H1 (cell line): ENCODE results near the gene GSG1L. TPM values are rescaled to one million over a fixed set of nuclear protein-coding genes. Genes with fewer than 3 reads are reported as not detected.

Experiments
- CTCF ChIA-PET: fragments of 300-600 bp; sonication (Branson Sonifier 250); formaldehyde crosslinking; loops from one replicate; lab custom pipeline; 2021; ENCODE audit not compliant: partially characterized antibody; lab: Charles Lee
- POLR2A ChIA-PET: fragments of 300-600 bp; sonication (Branson Sonifier 250); formaldehyde crosslinking; loops from one replicate; lab custom pipeline; 2021; ENCODE audit warnings: inconsistent platforms; ENCODE audit not compliant: partially characterized antibody; lab: Charles Lee
- DNase-seq, 2 experiments: peaks; one replicate each; pipeline versions ENCODE4 v3.0.0 to v3.0.0-alpha.2; 2010 to 2022; ENCODE audit warnings: low spot score in 2 of 2, low read depth in 1 of 2, mixed read lengths in 1 of 2
- FAIRE-seq: peaks from 2 replicates; lab custom pipeline; 2011; peaks lifted over from hg19 to GRCh38; lab: Jason Lieb, UNC
- H2AFZ ChIP-seq: 2 replicates; pipeline ENCODE4 v1.8.1; 2012; ENCODE audit warnings: low read length, inconsistent platforms
- H2AK5ac ChIP-seq: 2 replicates; pipeline ENCODE4 v1.6.1; 2013; ENCODE audit warnings: low read depth, low read length
- H2BK120ac ChIP-seq: replicated peaks from 2 replicates; pipeline ENCODE3; 2013; ENCODE audit warnings: low read depth, low read length, inconsistent platforms
- H2BK12ac ChIP-seq: 2 replicates; pipeline ENCODE4 v1.6.1; 2013; ENCODE audit warnings: low read depth, low read length
- H2BK15ac ChIP-seq: 2 replicates; pipeline ENCODE4 v1.6.1; 2013; ENCODE audit warnings: low read length
- H2BK20ac ChIP-seq: 2 replicates; pipeline ENCODE4 v1.6.1; 2013; ENCODE audit warnings: low read length
- H2BK5ac ChIP-seq: 2 replicates; pipeline ENCODE4 v1.6.1; 2013; ENCODE audit warnings: low read depth, low read length
- H3K14ac ChIP-seq: 2 replicates; pipeline ENCODE4 v1.6.1; 2013; ENCODE audit warnings: inconsistent platforms; ENCODE audit not compliant: insufficient read length
- H3K18ac ChIP-seq: 2 replicates; pipeline ENCODE4 v1.6.1; 2013; ENCODE audit warnings: low read length; ENCODE audit errors: extremely low read depth
- H3K23ac ChIP-seq: 2 replicates; pipeline ENCODE4 v1.6.1; 2013; ENCODE audit warnings: inconsistent platforms; ENCODE audit not compliant: insufficient read length
- H3K23me2 ChIP-seq: 2 replicates; pipeline ENCODE4 v1.6.1; 2013; ENCODE audit warnings: low read depth, low read length
- H3K27ac ChIP-seq: 2 replicates; pipeline ENCODE4 v1.6.1; 2011; ENCODE audit warnings: low read depth, low read length, inconsistent platforms
- H3K27me3 ChIP-seq, 4 experiments: replicated peaks in 1 of 4; 1 replicate in 1 of 4; 2 replicates in 3 of 4; pipeline versions ENCODE4 v1.6.1 to v1.8.1; 2011 to 2013; ENCODE audit warnings: low read length in 3 of 4, mild to moderate bottlenecking in 3 of 4, inconsistent platforms in 2 of 4, mixed read lengths in 2 of 4, moderate library complexity in 1 of 4; ENCODE audit not compliant: control insufficient read depth in 3 of 4, insufficient read depth in 3 of 4; ENCODE audit errors: extremely low read depth in 1 of 4
- H3K36me3 ChIP-seq, 4 experiments: 2 replicates each; pipeline versions ENCODE4 v1.6.1 to v1.8.1; 2011 to 2013; ENCODE audit warnings: mild to moderate bottlenecking in 4 of 4, low read length in 3 of 4, moderate library complexity in 2 of 4, control low read depth in 1 of 4, inconsistent platforms in 1 of 4; ENCODE audit not compliant: insufficient read depth in 4 of 4, control insufficient read depth in 2 of 4
- H3K4ac ChIP-seq: replicated peaks from 2 replicates; pipeline ENCODE3; 2013; ENCODE audit warnings: low read length, low read depth, mixed read lengths, inconsistent platforms; ENCODE audit not compliant: insufficient read length
- H3K4me1 ChIP-seq, 4 experiments: replicated peaks in 1 of 4; 1 replicate in 1 of 4; 2 replicates in 3 of 4; pipeline versions ENCODE4 v1.6.1 to v1.8.1; 2011 to 2013; ENCODE audit warnings: low read length in 3 of 4, inconsistent platforms in 2 of 4, mixed read lengths in 1 of 4; ENCODE audit not compliant: insufficient read depth in 4 of 4, control insufficient read depth in 3 of 4
- H3K4me2 ChIP-seq, 2 experiments: 2 replicates each; pipeline versions ENCODE4 v1.6.1 to v1.8.1; 2011 to 2013; ENCODE audit warnings: low read depth in 2 of 2, low read length in 2 of 2, control low read depth in 1 of 2, inconsistent platforms in 1 of 2, mild to moderate bottlenecking in 1 of 2; ENCODE audit not compliant: insufficient read depth in 1 of 2
- H3K4me3 ChIP-seq, 4 experiments: fragments of 200-600, 300-600 bp in 1 of 4; sonication (generic), shearing (Covaris generic), sonication (Bioruptor Twin) in 1 of 4; 2 replicates each; pipeline versions ENCODE4 v1.5.1 to v1.8.1; 2011 to 2016; ENCODE audit warnings: low read length in 4 of 4, low read depth in 3 of 4, control low read depth in 2 of 4, inconsistent platforms in 2 of 4, mild to moderate bottlenecking in 2 of 4, mixed read lengths in 1 of 4, moderate library complexity in 1 of 4; ENCODE audit not compliant: insufficient read depth in 2 of 4; ENCODE audit errors: extremely low read depth in 1 of 4
- H3K56ac ChIP-seq: replicated peaks from 2 replicates; pipeline ENCODE3; 2013; ENCODE audit warnings: low read depth, mild to moderate bottlenecking, mixed read lengths, low read length, inconsistent platforms; ENCODE audit not compliant: insufficient read length
- H3K79me1 ChIP-seq: 2 replicates; pipeline ENCODE4 v1.6.1; 2013; ENCODE audit warnings: low read depth, low read length, control low read depth
- H3K79me2 ChIP-seq, 2 experiments: 2 replicates each; pipeline versions ENCODE4 v1.6.1 to v1.8.1; 2012 to 2013; ENCODE audit warnings: low read length in 2 of 2, mild to moderate bottlenecking in 2 of 2, inconsistent platforms in 1 of 2; ENCODE audit not compliant: insufficient read depth in 2 of 2, control insufficient read depth in 1 of 2
- H3K9ac ChIP-seq, 4 experiments: replicated peaks in 1 of 4; 1 replicate in 1 of 4; 2 replicates in 3 of 4; pipeline versions ENCODE4 v1.6.1 to v1.8.1; 2011 to 2013; ENCODE audit warnings: low read depth in 3 of 4, low read length in 3 of 4, control low read depth in 2 of 4, mild to moderate bottlenecking in 2 of 4, moderate library complexity in 2 of 4, inconsistent platforms in 1 of 4; ENCODE audit errors: extremely low read depth in 1 of 4
- H3K9me3 ChIP-seq, 2 experiments: 2 replicates each; pipeline versions ENCODE4 v1.6.1 to v1.8.1; 2012 to 2013; ENCODE audit warnings: mild to moderate bottlenecking in 2 of 2, moderate library complexity in 2 of 2, control low read depth in 1 of 2, inconsistent platforms in 1 of 2, low read depth in 1 of 2, low read length in 1 of 2, mixed read lengths in 1 of 2; ENCODE audit not compliant: insufficient read depth in 2 of 2
- H4K20me1 ChIP-seq, 2 experiments: replicated peaks in 1 of 2; 2 replicates each; pipeline versions ENCODE3 to v1.8.1; 2011 to 2013; ENCODE audit warnings: inconsistent platforms in 2 of 2, low read length in 2 of 2, mild to moderate bottlenecking in 1 of 2; ENCODE audit not compliant: insufficient read depth in 2 of 2, control insufficient read depth in 1 of 2
- H4K5ac ChIP-seq: 2 replicates; pipeline ENCODE4 v1.6.1; 2013; ENCODE audit warnings: low read length, low read depth, mixed read lengths, inconsistent platforms; ENCODE audit not compliant: insufficient read length
- H4K8ac ChIP-seq: 2 replicates; pipeline ENCODE4 v1.8.0; 2013; ENCODE audit warnings: mild to moderate bottlenecking, moderate library complexity, low read length, inconsistent platforms; ENCODE audit not compliant: insufficient read depth; ENCODE audit errors: extremely low read depth
- H4K91ac ChIP-seq: replicated peaks from 2 replicates; pipeline ENCODE3; 2013; ENCODE audit warnings: low read length, mixed read lengths, inconsistent platforms; ENCODE audit not compliant: insufficient read length
- ASH2L ChIP-seq: fragments of 200-600, 300-600 bp; sonication (generic); IDR thresholded peaks from one replicate; pipeline ENCODE4 v1.7.1; 2017; ENCODE audit warnings: low read length
- BRCA1 ChIP-seq: IDR thresholded peaks from 2 replicates; pipeline ENCODE4 v1.6.1; 2012; ENCODE audit warnings: low read depth, low read length, improper control_type of control experiment
- CEBPB ChIP-seq: IDR thresholded peaks from 2 replicates; pipeline ENCODE4 v1.6.1; 2012; ENCODE audit warnings: low read depth, low read length
- E2F6 ChIP-seq: IDR thresholded peaks from 2 replicates; pipeline ENCODE4 v1.6.1; 2012; ENCODE audit warnings: inconsistent platforms
- GABPA ChIP-seq: IDR thresholded peaks from 2 replicates; pipeline ENCODE4 v1.6.1; 2011; ENCODE audit warnings: mild to moderate bottlenecking, low read length, moderate library complexity, borderline replicate concordance; ENCODE audit not compliant: insufficient read depth
- HDAC2 ChIP-seq, 2 experiments: fragments of 300-600 bp in 1 of 2; sonication (generic) in 1 of 2; IDR thresholded peaks; 2 replicates each; pipeline ENCODE4 v1.6.1; 2011 to 2012; ENCODE audit warnings: low read depth in 2 of 2, low read length in 2 of 2, mild to moderate bottlenecking in 2 of 2, moderate library complexity in 2 of 2, borderline replicate concordance in 1 of 2, inconsistent platforms in 1 of 2
- JUN ChIP-seq: IDR thresholded peaks from 2 replicates; pipeline ENCODE4 v1.6.1; 2011; ENCODE audit warnings: low read depth, mild to moderate bottlenecking, improper control_type of control experiment, low read length
- PHF8 ChIP-seq: fragments of 200-600 bp; sonication (generic); conservative IDR thresholded peaks from 2 replicates; pipeline ENCODE4 v1.7.1; 2012; ENCODE audit warnings: low read depth, mild to moderate bottlenecking, inconsistent platforms, low read length, moderate library complexity
- RAD21 ChIP-seq, 2 experiments: IDR thresholded peaks in 1 of 2; conservative IDR thresholded peaks in 1 of 2; 2 replicates each; pipeline ENCODE4 v1.6.1; 2011; ENCODE audit warnings: low read depth in 2 of 2, low read length in 2 of 2, improper control_type of control experiment in 1 of 2, inconsistent platforms in 1 of 2, mild to moderate bottlenecking in 1 of 2, moderate library complexity in 1 of 2
- WGBS, 2 experiments: shearing (Covaris generic) in 1 of 2; methylation state at CpG; one replicate each; pipeline versions ENCODE4 v1.1.6 to v1.1.7; 2013 to 2015; ENCODE audit warnings: low lambda C conversion rate in 2 of 2, mixed read lengths in 2 of 2, inconsistent platforms in 1 of 2, low coverage in 1 of 2, missing lambda C conversion rate in 1 of 2; ENCODE audit not compliant: insufficient replicate concordance in 2 of 2, insufficient coverage in 1 of 2, insufficient read length in 1 of 2; ENCODE audit errors: extremely low coverage in 1 of 2, missing lambda C conversion rate in 1 of 2; 5-methylcytosine and 5-hydroxymethylcytosine counted together
- polyA plus RNA-seq, 7 experiments: library from polyadenylated mRNA; depleted of rRNA in 3 of 7; stranded (reverse) in 5 of 7; unstranded in 2 of 7; fragments of >200 nt in 5 of 7; fragments of 200-250 nt in 2 of 7; gene quantifications; 1 replicate in 5 of 7; 2 replicates in 1 of 7; 4 replicates in 1 of 7; pipeline versions ENCODE4 v1.2.1 to v1.2.3, GENCODE V29; 2011 to 2013; ENCODE audit warnings: missing spikeins in 2 of 7, mixed read lengths in 2 of 7
- total RNA-seq: library from RNA; stranded (reverse); fragmentation: NEBNext Ultra II Directional; extraction: Animal tissue kit (Norgen Biotek cat#: 25700); gene quantifications from 2 replicates; pipeline ENCODE4 v1.2.1, GENCODE V29; 2021

GSG1L gene
- total and polyA plus RNA-seq, 2 of the 8 experiments (the other 6 are each of a cell fraction or from before 2014, with no cell fraction given): 0.71 to 1.1 TPM

GRCh38 chr16:27920391-27920891, 143.1 kb downstream of the GSG1L start:
- 0 out of 2 replicates have a peak overlapping the region, but pooled peaks have one; percentile 22 for H2AFZ ChIP-seq
- no peaks in the 10 kb centered on the region for H3K79me1 ChIP-seq
- H3K79me2 ChIP-seq: no peaks in the 10 kb centered on the region
- H2BK20ac ChIP-seq: no peak overlapping the region
- H3K56ac ChIP-seq: no peak overlapping the region
- no peak overlapping the region for H3K14ac ChIP-seq
- 45% methylated on average over 11 of the region's 11 CpGs; no CpG with 5 or more reads in 1 of the 2 experiments for WGBS, 2 experiments
- no peak overlapping the region for H2AK5ac ChIP-seq
- H3K23ac ChIP-seq: no peak overlapping the region
- H3K27ac ChIP-seq: no peak overlapping the region
- H3K4me3 ChIP-seq: 0 out of 8 replicates have a peak overlapping the region, but pooled peaks of 1 of the 4 experiments have one; percentile 15
- POLR2A ChIA-PET: no interaction called here
- no peak overlapping the region for H4K5ac ChIP-seq
- H2BK12ac ChIP-seq: no peak overlapping the region
- H4K20me1 ChIP-seq: no peaks in the 10 kb centered on the region
- H3K36me3 ChIP-seq: no peaks in the 10 kb centered on the region
- H2BK15ac ChIP-seq: no peak overlapping the region
- DNase-seq (peak; percentile 23 to 62), FAIRE-seq (peak; percentile 86)
- H3K4me2 ChIP-seq: peak overlapping the region; percentile 24 to 61; a peak in 3 of 4 replicates
- H3K4ac ChIP-seq: no peak overlapping the region
- H4K8ac ChIP-seq: no peak overlapping the region
- no peak overlapping the region for H3K18ac ChIP-seq
- H2BK120ac ChIP-seq: no peak overlapping the region
- CTCF ChIA-PET: interaction anchor here (0.7 to 1.5 kb wide), 9 partner anchors 9 to 141 kb away, joined by 3 to 5 read pairs (median 3); no protein-coding TSS in a partner anchor
- H4K91ac ChIP-seq: no peak overlapping the region
- no peak overlapping the region for H3K9ac ChIP-seq
- peaks cover 0 to 4% (median 2%) of the 10 kb centered on the region in 4 experiments; a peak in 4 of 7 replicates for H3K4me1 ChIP-seq
- no peaks in the 10 kb centered on the region for H3K9me3 ChIP-seq
- no peaks in the 10 kb centered on the region; a peak in 1 of 7 replicates for H3K27me3 ChIP-seq
- no peaks in the 10 kb centered on the region; the same call in 1 of the 2 replicates for H3K23me2 ChIP-seq
- H2BK5ac ChIP-seq: no peak overlapping the region
- TF ChIP-seq JUN: no peak
- 0 out of 2 replicates have a peak, but pooled peaks have one; percentile 50 for TF ChIP-seq GABPA
- TF ChIP-seq RAD21 (IDR thresholded peaks at IDR 0.05 in 1 of 2, conservative IDR thresholded peaks at IDR 0.05 in 1 of 2; ENCODE audit: low read depth in 2 of 2, low read length in 2 of 2): peak; percentile 42 to 57
- 0 out of 4 replicates have a peak, but pooled peaks of 1 of the 2 experiments have one; percentile 51 for TF ChIP-seq HDAC2 (IDR thresholded peaks at IDR 0.05; ENCODE audit: borderline replicate concordance in 1 of 2, low read depth in 2 of 2, low read length in 2 of 2)
- no peak for TF ChIP-seq BRCA1
- TF ChIP-seq PHF8: no peak
- no peak for TF ChIP-seq ASH2L
- peak; percentile 12; the same call in 1 of the 2 replicates for TF ChIP-seq E2F6
- TF ChIP-seq CEBPB: no peak
